Fibroblast of lung (primary cell): ENCODE results near the gene SIK2. TPM values are rescaled to one million over a fixed set of nuclear protein-coding genes. Genes with fewer than 3 reads are reported as not detected.
A peak's percentile ranks its signal among the peaks of the same experiment; 100 is the strongest.

Source experiments
- DNase-seq, 2 donors: peaks; one replicate each; pipeline versions ENCODE4 v3.0.0 to v3.0.0-alpha.2; 2010; ENCODE audit warnings: low read depth in 2 of 2
- H2AFZ ChIP-seq: 2 replicates; pipeline ENCODE4 v1.5.1; 2012; ENCODE audit warnings: low read length, control low read depth, inconsistent platforms
- H3K27ac ChIP-seq: 2 replicates; pipeline ENCODE4 v1.5.1; 2011; ENCODE audit warnings: low read length, control low read depth; ENCODE audit not compliant: insufficient read depth
- H3K27me3 ChIP-seq: 2 replicates; pipeline ENCODE4 v1.5.1; 2011; ENCODE audit warnings: mild to moderate bottlenecking, low read length; ENCODE audit not compliant: control insufficient read depth, insufficient read depth
- H3K36me3 ChIP-seq: 2 replicates; pipeline ENCODE4 v1.5.1; 2011; ENCODE audit warnings: low read length; ENCODE audit not compliant: control insufficient read depth, insufficient read depth
- H3K4me1 ChIP-seq: 2 replicates; pipeline ENCODE4 v1.5.1; 2011; ENCODE audit warnings: low read length; ENCODE audit not compliant: control insufficient read depth, insufficient read depth; ENCODE audit errors: extremely low read depth
- H3K4me2 ChIP-seq: 2 replicates; pipeline ENCODE4 v1.5.1; 2011; ENCODE audit warnings: low read length, control low read depth; ENCODE audit not compliant: insufficient read depth; ENCODE audit errors: extremely low read depth
- H3K4me3 ChIP-seq, 4 experiments: fragments of 200-600 bp in 1 of 4; sonication (generic) in 1 of 4; replicated peaks in 1 of 4; 2 replicates each; pipeline ENCODE4 v1.5.1; 2011 to 2016; ENCODE audit warnings: low read length in 4 of 4, low read depth in 3 of 4, mild to moderate bottlenecking in 3 of 4, control low read depth in 2 of 4, inconsistent platforms in 1 of 4, mixed read lengths in 1 of 4; ENCODE audit not compliant: insufficient read depth in 1 of 4; ENCODE audit errors: control extremely low read depth in 1 of 4
- H3K79me2 ChIP-seq: 2 replicates; pipeline ENCODE4 v1.5.1; 2012; ENCODE audit warnings: mild to moderate bottlenecking, low read length, inconsistent platforms; ENCODE audit not compliant: control insufficient read depth, insufficient read depth
- H3K9ac ChIP-seq: 2 replicates; pipeline ENCODE4 v1.5.1; 2011; ENCODE audit warnings: mild to moderate bottlenecking, low read length, control low read depth; ENCODE audit not compliant: insufficient read depth
- H3K9me3 ChIP-seq: 2 replicates; pipeline ENCODE4 v1.5.1; 2012; ENCODE audit warnings: low read depth, low read length; ENCODE audit not compliant: control insufficient read depth, insufficient read depth
- H4K20me1 ChIP-seq: 2 replicates; pipeline ENCODE4 v1.5.1; 2011; ENCODE audit warnings: low read length; ENCODE audit not compliant: control insufficient read depth, insufficient read depth; ENCODE audit errors: extremely low read depth
- CTCF ChIP-seq, 2 donors: IDR thresholded peaks in 1 of 2; conservative IDR thresholded peaks in 1 of 2; 1 replicate in 1 of 2; 2 replicates in 1 of 2; pipeline ENCODE4 v1.5.1; 2011 to 2012; ENCODE audit warnings: low read length in 2 of 2, control low read depth in 1 of 2, inconsistent platforms in 1 of 2, low read depth in 1 of 2, mild to moderate bottlenecking in 1 of 2
- EZH2 ChIP-seq: IDR thresholded peaks from 2 replicates; pipeline ENCODE4 v1.5.1; 2012; ENCODE audit warnings: low read length, control low read depth, mild to moderate bottlenecking; ENCODE audit errors: missing control alignments
- polyA plus RNA-seq, 2 donors: library from polyadenylated mRNA; depleted of rRNA in 1 of 2; stranded (reverse) in 1 of 2; unstranded in 1 of 2; fragments of >200 nt; gene quantifications; 2 replicates each; pipeline ENCODE4 v1.2.1, GENCODE V29; 2011 to 2012; ENCODE audit warnings: missing spikeins in 1 of 2
- total RNA-seq: library from RNA; depleted of rRNA; stranded (reverse); fragments of >200 nt; gene quantifications from 2 replicates; pipeline ENCODE4 v1.2.1, GENCODE V29; 2014

The SIK2 gene
- total and polyA plus RNA-seq, 2 donors (not counting 1 experiment from before 2014, with no cell fraction given): 16.3 to 19.3 TPM

DNA sequence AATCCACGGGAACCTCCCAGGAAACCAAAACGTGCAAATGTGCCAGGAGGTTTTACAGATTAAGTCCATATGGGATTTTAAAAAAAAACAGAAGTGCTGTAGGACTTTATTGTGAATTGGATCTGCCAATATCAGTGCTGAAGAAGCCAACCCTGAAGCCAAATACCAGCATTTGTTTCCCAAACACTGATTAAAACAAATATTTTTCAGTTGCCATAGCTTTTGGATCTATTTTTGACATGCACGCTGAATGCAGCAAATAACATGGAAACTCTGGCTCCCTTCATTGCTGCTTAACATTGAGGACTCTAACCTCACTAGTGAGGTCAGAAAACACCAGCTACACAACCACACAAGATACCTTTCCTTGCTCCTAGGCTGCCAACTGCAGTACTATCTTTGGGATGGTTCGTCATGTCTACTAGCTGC is 28.4 kb upstream of the SIK2 start:
- Histone ChIP-seq H3K4me2 (peak overlapping the region; percentile 89), H3K9ac (no peak overlapping the region), H3K36me3 (no peaks in the 10 kb centered on the region), H4K20me1 (no peaks in the 10 kb centered on the region), H3K4me1 (peaks cover 19% of the 10 kb centered on the region), H2AFZ (peak overlapping the region; percentile 83), H3K27me3 (no peaks in the 10 kb centered on the region), H3K79me2 (no peaks in the 10 kb centered on the region), H3K4me3 (peak overlapping the region in 2 of 4 experiments; percentile 33 to 38), H3K9me3 (no peaks in the 10 kb centered on the region), H3K27ac (peak overlapping the region; percentile 39)
- no peak for TF ChIP-seq CTCF (conservative IDR thresholded peaks at IDR 0.05 in 1 of 2, IDR thresholded peaks at IDR 0.05 in 1 of 2; ENCODE audit: low read depth in 1 of 2, low read length in 2 of 2)
- TF ChIP-seq EZH2: no peak
- peak in 1 of 2 donors; percentile 32 for DNase-seq

GRCh38 chr11:111574373-111575225 is 27.6 kb upstream of the SIK2 start:
- Histone ChIP-seq H2AFZ (peak overlapping the region; percentile 83), H3K4me1 (peaks cover 19% of the 10 kb centered on the region), H3K27me3 (no peaks in the 10 kb centered on the region), H3K79me2 (no peaks in the 10 kb centered on the region), H3K4me3 (peak overlapping the region; percentile 15 to 38 (median 32)), H3K9me3 (no peaks in the 10 kb centered on the region), H3K27ac (peak overlapping the region; percentile 39), H3K4me2 (peak overlapping the region; percentile 89), H3K9ac (no peak overlapping the region), H4K20me1 (no peaks in the 10 kb centered on the region), H3K36me3 (no peaks in the 10 kb centered on the region)
- DNase-seq: no peak
- TF ChIP-seq CTCF (conservative IDR thresholded peaks at IDR 0.05 in 1 of 2, IDR thresholded peaks at IDR 0.05 in 1 of 2; ENCODE audit: low read depth in 1 of 2, low read length in 2 of 2) (no peak), EZH2 (no peak)

- Histone ChIP-seq H3K27ac (no peak overlapping the region), H3K9me3 (no peaks in the 10 kb centered on the region), H3K4me1 (peaks cover 15% of the 10 kb centered on the region), H2AFZ (no peak overlapping the region), H4K20me1 (no peaks in the 10 kb centered on the region), H3K79me2 (no peaks in the 10 kb centered on the region), H3K36me3 (no peaks in the 10 kb centered on the region), H3K4me2 (no peak overlapping the region), H3K9ac (no peak overlapping the region), H3K27me3 (no peaks in the 10 kb centered on the region), H3K4me3 (no peak overlapping the region)
- no peak for DNase-seq
- TF ChIP-seq CTCF (conservative IDR thresholded peaks at IDR 0.05 in 1 of 2, IDR thresholded peaks at IDR 0.05 in 1 of 2; ENCODE audit: low read depth in 1 of 2, low read length in 2 of 2) (no peak), EZH2 (no peak)
Measured at GRCh38 chr11:111575740-111576139, 26.5 kb upstream of the SIK2 start.
